Mucosa of descending colon (tissue), 3 donors: ENCODE measurements around the gene CCDC47. TPM values are rescaled to one million over a fixed set of nuclear protein-coding genes. Genes with fewer than 3 reads are reported as not detected.

ENCODE experiments used
- ATAC-seq: fragments of 200-7000 bp; cut with Tn5 transposase; one replicate; pipeline ENCODE4 v1.9.1; 2020; ENCODE audit warnings: mild to moderate bottlenecking, moderate library complexity
- DNase-seq, 3 donors: peaks; one replicate each; pipeline ENCODE4 v3.0.0-alpha.2; 2020
- H3K36me3 ChIP-seq: fragments of 200-600 bp; one replicate; pipeline ENCODE4 v1.8.0; 2021; ENCODE audit warnings: low read depth, mild to moderate bottlenecking
- H3K4me1 ChIP-seq: fragments of 200-600 bp; one replicate; pipeline ENCODE4 v1.8.0; 2021; ENCODE audit warnings: low read depth, mild to moderate bottlenecking
- H3K4me3 ChIP-seq: fragments of 200-600 bp; one replicate; pipeline ENCODE4 v1.8.0; 2021; ENCODE audit warnings: mild to moderate bottlenecking
- H3K9me3 ChIP-seq: fragments of 200-600 bp; one replicate; pipeline ENCODE4 v1.8.0; 2021; ENCODE audit warnings: mild to moderate bottlenecking
- intact Hi-C, 2 donors: fragments of 100-400 bp; cut with DNase I in 1 of 2; cut with micrococcal nuclease in 1 of 2; formaldehyde crosslinking; loops; one replicate each; pipeline versions ENCODE4 v1.11.0 to v1.11.1; 2022; cut with DNase I, micrococcal nuclease
- total RNA-seq, 3 donors: library from RNA; stranded (reverse); fragmentation: NEBNext Ultra II Directional in 2 of 3; extraction: Animal tissue kit (Norgen Biotek cat#: 25700) in 2 of 3; gene quantifications; one replicate each; pipeline versions ENCODE4 v1.2.1 to v1.2.4, GENCODE V29; 2021 to 2023
- TF ChIP-seq, protein P1 (sequence below): fragments of 200-600 bp; IDR thresholded peaks from one replicate; pipeline ENCODE4 v1.8.0; 2022; ENCODE audit warnings: antibody characterized with exemption, mild to moderate bottlenecking
- donor health status: DM: no; HTN: no; CAD: no; lungs with moderate emphysema.
- donor health status: DM: no; HTN: no; CAD: no.
- donor health status: DM: no; HTN: yes; CAD: no.

Gene CCDC47
- total RNA-seq, 3 donors from 2014 or later, result 94.9 to 139 (median 128) TPM

DNA sequence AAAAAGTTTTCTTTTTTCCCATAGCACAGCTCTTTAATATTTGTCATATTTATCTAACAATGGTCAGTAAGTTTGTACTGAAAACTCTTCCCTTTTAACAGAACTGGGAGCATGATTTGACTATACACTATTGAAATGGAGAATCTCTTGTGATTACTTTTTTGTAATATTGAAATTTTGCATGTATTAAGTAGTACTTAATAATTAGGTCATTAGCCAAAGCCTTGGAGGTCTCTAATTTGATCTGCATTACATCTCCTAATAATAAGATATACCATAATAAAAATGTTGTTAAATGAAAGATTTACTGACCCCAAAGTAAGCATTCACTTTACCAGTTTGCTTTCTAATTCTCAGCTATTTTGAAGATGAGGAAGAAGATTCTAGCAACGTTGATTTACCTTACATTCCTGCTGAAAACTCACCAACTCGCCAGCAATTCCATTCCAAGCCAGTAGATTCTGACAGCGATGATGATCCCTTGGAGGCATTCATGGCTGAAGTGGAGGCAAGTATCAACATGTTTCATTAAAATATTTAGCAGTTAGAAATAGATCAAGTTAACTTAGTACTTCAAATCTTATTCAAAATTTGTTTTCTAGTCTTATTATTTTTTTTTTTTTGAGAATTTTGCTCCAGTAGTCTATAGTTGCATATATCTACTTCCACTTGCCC lies 18.8 kb upstream of the CCDC47 start:
- Histone ChIP-seq H3K4me3 (no peak overlapping the region), H3K36me3 (peaks cover 5% of the 10 kb centered on the region), H3K4me1 (no peaks in the 10 kb centered on the region), H3K9me3 (no peaks in the 10 kb centered on the region)
- no peak for DNase-seq
- intact Hi-C loops, result no loop called here
- TF ChIP-seq, protein P1, sequence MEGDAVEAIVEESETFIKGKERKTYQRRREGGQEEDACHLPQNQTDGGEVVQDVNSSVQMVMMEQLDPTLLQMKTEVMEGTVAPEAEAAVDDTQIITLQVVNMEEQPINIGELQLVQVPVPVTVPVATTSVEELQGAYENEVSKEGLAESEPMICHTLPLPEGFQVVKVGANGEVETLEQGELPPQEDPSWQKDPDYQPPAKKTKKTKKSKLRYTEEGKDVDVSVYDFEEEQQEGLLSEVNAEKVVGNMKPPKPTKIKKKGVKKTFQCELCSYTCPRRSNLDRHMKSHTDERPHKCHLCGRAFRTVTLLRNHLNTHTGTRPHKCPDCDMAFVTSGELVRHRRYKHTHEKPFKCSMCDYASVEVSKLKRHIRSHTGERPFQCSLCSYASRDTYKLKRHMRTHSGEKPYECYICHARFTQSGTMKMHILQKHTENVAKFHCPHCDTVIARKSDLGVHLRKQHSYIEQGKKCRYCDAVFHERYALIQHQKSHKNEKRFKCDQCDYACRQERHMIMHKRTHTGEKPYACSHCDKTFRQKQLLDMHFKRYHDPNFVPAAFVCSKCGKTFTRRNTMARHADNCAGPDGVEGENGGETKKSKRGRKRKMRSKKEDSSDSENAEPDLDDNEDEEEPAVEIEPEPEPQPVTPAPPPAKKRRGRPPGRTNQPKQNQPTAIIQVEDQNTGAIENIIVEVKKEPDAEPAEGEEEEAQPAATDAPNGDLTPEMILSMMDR, result no peak
- no peak for ATAC-seq

DNA sequence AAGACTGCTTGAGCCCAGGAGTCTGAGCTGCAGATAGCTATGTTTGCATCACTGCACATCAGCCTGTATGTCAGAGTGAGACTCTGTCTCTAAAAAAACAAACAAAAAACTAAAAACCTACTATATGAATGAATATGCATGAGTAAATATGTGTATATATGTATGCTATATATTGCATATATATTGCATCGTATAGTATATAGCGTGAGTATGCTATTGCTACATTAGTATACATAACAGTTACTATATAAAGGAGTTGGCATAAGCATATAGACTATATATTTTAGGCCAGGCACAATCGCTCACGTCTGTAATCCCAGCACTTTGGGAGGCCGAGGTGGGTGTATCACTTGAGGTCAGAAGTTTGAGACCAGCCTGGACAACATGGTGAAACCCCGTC lies 16.7 kb upstream of the CCDC47 start:
- peaks cover 5% of the 10 kb centered on the region for H3K36me3 ChIP-seq
- H3K4me3 ChIP-seq, result no peak overlapping the region
- DNase-seq (no peak), ATAC-seq (no peak)
- TF ChIP-seq, protein P1, result no peak
- H3K4me1 ChIP-seq, result no peaks in the 10 kb centered on the region
- intact Hi-C loops, result no loop called here
- no peaks in the 10 kb centered on the region for H3K9me3 ChIP-seq

DNA sequence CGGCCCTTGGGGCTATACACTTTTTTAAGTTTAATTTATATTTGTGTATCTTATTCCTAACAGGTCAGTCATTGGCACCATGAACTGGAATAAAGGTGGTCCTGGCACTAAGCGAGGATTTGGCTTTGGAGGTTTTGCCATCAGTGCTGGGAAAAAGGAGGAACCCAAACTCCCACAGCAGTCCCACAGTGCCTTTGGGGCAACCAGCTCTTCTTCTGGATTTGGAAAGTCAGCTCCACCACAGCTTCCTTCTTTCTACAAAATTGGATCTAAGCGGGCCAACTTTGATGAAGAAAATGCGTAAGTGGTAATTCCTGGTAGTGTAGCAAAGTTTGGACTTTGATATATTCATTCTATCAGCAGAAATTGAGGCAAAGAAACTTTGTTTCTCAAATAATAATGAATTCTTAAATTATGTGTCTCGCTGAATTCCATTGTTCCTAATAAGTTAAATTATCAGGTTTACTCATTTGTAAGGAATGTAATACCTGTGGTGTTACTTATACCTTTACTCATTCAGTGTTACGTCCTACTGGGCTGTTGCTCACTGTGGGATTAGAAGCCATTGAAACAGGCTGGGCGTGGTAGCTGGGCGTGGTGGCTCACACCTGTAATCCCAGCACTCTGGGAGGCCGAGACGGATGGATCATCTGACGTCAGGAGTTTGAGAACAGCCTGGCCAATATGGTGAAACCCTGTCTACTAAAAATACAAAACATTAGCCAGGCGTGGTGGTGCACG lies 13.7 kb upstream of the CCDC47 start:
- intact Hi-C loops, result no loop called here
- ATAC-seq (peak; percentile 31), DNase-seq (no peak)
- TF ChIP-seq, protein P1, result no peak
- no peaks in the 10 kb centered on the region for H3K9me3 ChIP-seq
- peaks cover 5% of the 10 kb centered on the region for H3K36me3 ChIP-seq
- H3K4me3 ChIP-seq, result no peak overlapping the region
- H3K4me1 ChIP-seq, result no peaks in the 10 kb centered on the region

DNA sequence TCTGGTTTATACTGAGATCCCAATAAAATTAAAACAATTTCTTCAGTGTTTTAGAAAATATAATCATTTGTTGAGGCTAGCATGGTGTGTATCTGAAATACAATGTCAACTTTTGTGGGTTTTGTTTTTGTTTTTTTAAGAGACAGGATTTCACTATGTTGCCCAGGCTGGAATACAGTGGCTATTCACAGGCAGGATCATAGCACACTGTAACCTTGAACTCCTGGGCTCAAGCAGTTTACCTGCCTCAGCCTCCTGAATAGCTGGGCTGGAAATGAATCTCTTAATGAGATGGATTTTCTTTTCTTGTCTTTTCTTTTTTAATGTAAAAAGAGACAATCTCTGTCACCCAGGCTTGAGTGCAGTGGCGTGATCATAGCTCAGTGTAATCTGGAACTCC lies 12.7 kb upstream of the CCDC47 start:
- intact Hi-C loops, result no loop called here
- H3K4me3 ChIP-seq, result no peak overlapping the region
- peaks cover 5% of the 10 kb centered on the region for H3K36me3 ChIP-seq
- no peaks in the 10 kb centered on the region for H3K4me1 ChIP-seq
- ATAC-seq (no peak), DNase-seq (no peak)
- no peaks in the 10 kb centered on the region for H3K9me3 ChIP-seq
- TF ChIP-seq, protein P1, result no peak

DNA sequence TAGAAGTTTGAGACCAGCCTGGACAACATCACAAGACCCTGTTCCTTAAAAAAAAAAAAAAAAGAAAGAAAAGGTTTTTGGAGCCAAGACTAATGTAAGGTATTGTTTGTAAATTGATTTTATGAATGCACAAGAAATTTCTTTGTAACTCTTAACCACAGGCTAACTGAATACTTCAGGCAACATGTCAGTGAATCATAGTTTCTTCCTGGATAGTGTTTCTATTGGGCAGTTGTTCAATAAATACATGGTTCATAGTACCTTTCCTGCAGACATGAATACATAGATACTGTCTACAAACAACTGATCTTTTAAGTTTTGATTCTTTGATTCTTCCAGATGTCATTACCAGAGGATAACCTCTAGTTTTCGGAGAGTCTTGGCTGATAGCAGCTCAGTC lies 12.2 kb upstream of the CCDC47 start:
- ATAC-seq (no peak), DNase-seq (no peak)
- H3K9me3 ChIP-seq, result no peaks in the 10 kb centered on the region
- TF ChIP-seq, protein P1, result no peak
- no peak overlapping the region for H3K4me3 ChIP-seq
- H3K4me1 ChIP-seq, result no peaks in the 10 kb centered on the region
- intact Hi-C loops, result no loop called here
- peaks cover 5% of the 10 kb centered on the region for H3K36me3 ChIP-seq
